BLaER1 treated with 17β-estradiol and CSF1 and Interleukin-3, amounts not matched to agents 10 nM and 100 nM (cell line): ENCODE data around the gene GABPB1.

ENCODE experiments used
- H3K27ac ChIP-seq, 11 experiments: shearing (Covaris generic); formaldehyde crosslinking; 2 replicates each; pipeline ENCODE4 v1.8.1; 2022
- H3K27me3 ChIP-seq, 11 experiments: shearing (Covaris generic); formaldehyde crosslinking; 2 replicates each; pipeline ENCODE4 v1.8.1; 2022
- H3K36me3 ChIP-seq, 11 experiments: shearing (Covaris generic); formaldehyde crosslinking; 2 replicates each; pipeline ENCODE4 v1.8.1; 2022
- H3K4me1 ChIP-seq, 10 experiments: shearing (Covaris generic); formaldehyde crosslinking; 2 replicates each; pipeline ENCODE4 v1.8.1; 2022
- H3K4me2 ChIP-seq, 11 experiments: shearing (Covaris generic); formaldehyde crosslinking; 2 replicates each; pipeline ENCODE4 v1.8.1; 2022
- H3K4me3 ChIP-seq, 10 experiments: shearing (Covaris generic); formaldehyde crosslinking; 2 replicates each; pipeline ENCODE4 v1.8.1; 2022
- H3K9ac ChIP-seq, 11 experiments: shearing (Covaris generic); formaldehyde crosslinking; 2 replicates each; pipeline ENCODE4 v1.8.1; 2022
- H3K9me3 ChIP-seq, 11 experiments: shearing (Covaris generic); formaldehyde crosslinking; replicated peaks in 1 of 11; 2 replicates each; pipeline ENCODE4 v1.8.1; 2022
- H4K20me1 ChIP-seq, 11 experiments: shearing (Covaris generic); formaldehyde crosslinking; 2 replicates each; pipeline ENCODE4 v1.8.1; 2022
- Cebpa-rat ChIP-seq, 11 experiments: shearing (Covaris generic); IDR thresholded peaks; 2 replicates each; pipeline ENCODE4 v1.8.1; 2022

Gene GABPB1

GRCh38 chr15:50335251-50335650, 19.7 kb downstream of the GABPB1 start:
- Histone ChIP-seq H3K9me3 (no peaks in the 10 kb centered on the region), H3K4me1 (peaks cover 9 to 45% (median 19%) of the 10 kb centered on the region in 10 experiments; a peak in 19 of 20 replicates), H3K4me3 (peak overlapping the region in 1 of 10 experiments; percentile 16; a peak in 1 of 20 replicates), H3K4me2 (peak overlapping the region in 5 of 11 experiments; percentile 29 to 90 (median 36); a peak in 8 of 22 replicates), H4K20me1 (peaks cover 0 to 26% (median 0%) of the 10 kb centered on the region in 11 experiments; a peak in 4 of 22 replicates), H3K27me3 (no peaks in the 10 kb centered on the region), H3K27ac (0 out of 22 replicates have a peak overlapping the region, but pooled peaks of 2 of the 11 experiments have one; percentile 12 to 22), H3K9ac (no peak overlapping the region), H3K36me3 (peaks cover 0 to 53% (median 33%) of the 10 kb centered on the region in 11 experiments; a peak in 16 of 22 replicates)
- TF ChIP-seq Cebpa-rat (IDR thresholded peaks at IDR 0.05), result no peak

- Histone ChIP-seq H3K27ac (no peak overlapping the region), H3K27me3 (no peaks in the 10 kb centered on the region), H3K4me1 (peaks cover 0 to 24% (median 3%) of the 10 kb centered on the region in 10 experiments; a peak in 10 of 20 replicates), H4K20me1 (peaks cover 0 to 21% (median 0%) of the 10 kb centered on the region in 11 experiments; a peak in 4 of 22 replicates), H3K9me3 (no peaks in the 10 kb centered on the region), H3K36me3 (peaks cover 0 to 63% (median 23%) of the 10 kb centered on the region in 11 experiments; a peak in 12 of 22 replicates), H3K9ac (no peak overlapping the region), H3K4me2 (no peak overlapping the region), H3K4me3 (no peak overlapping the region)
- TF ChIP-seq Cebpa-rat (IDR thresholded peaks at IDR 0.05), result no peak
Observed at GRCh38 chr15:50333229-50333628, 21.8 kb downstream of the GABPB1 start.

DNA sequence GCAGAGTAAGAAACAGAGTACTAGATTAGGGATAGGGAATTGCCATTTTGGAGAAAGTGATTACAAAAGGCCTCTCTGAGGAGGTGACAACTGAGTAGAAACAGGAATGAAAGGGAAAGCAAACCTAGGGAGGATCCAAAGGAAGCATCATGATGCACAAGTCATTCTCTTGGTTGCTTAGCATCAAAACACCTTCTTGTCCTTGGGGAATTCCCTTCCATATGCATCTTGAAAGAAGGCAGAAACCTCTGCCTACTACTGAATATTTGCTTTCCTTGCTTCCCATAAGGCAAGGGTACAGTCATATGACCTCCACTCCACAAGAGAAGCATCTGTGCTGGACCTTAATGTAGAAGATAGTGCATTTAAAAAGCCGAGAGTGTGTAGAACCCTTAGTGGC, 24.1 kb downstream of the GABPB1 start:
- Histone ChIP-seq H4K20me1 (peaks cover 0 to 20% (median 0%) of the 10 kb centered on the region in 11 experiments; a peak in 4 of 22 replicates), H3K27me3 (no peaks in the 10 kb centered on the region), H3K4me1 (peaks cover 0 to 15% (median 2%) of the 10 kb centered on the region in 10 experiments; a peak in 7 of 20 replicates), H3K9me3 (no peaks in the 10 kb centered on the region), H3K4me2 (no peak overlapping the region), H3K27ac (no peak overlapping the region), H3K9ac (no peak overlapping the region), H3K36me3 (peaks cover 0 to 58% (median 10%) of the 10 kb centered on the region in 11 experiments; a peak in 12 of 22 replicates), H3K4me3 (no peak overlapping the region)
- TF ChIP-seq Cebpa-rat (IDR thresholded peaks at IDR 0.05), result no peak

GRCh38 chr15:50328116-50328515, 26.9 kb downstream of the GABPB1 start:
- no peak overlapping the region for H3K4me2 ChIP-seq
- peaks cover 0 to 38% (median 0%) of the 10 kb centered on the region in 11 experiments; a peak in 5 of 22 replicates for H4K20me1 ChIP-seq
- H3K9ac ChIP-seq, result no peak overlapping the region
- no peaks in the 10 kb centered on the region for H3K27me3 ChIP-seq
- H3K9me3 ChIP-seq, result no peaks in the 10 kb centered on the region
- no peak overlapping the region for H3K4me3 ChIP-seq
- H3K4me1 ChIP-seq, result 0 out of 20 replicates have a peak, but pooled peaks cover 0 to 4% (median 0%) of the 10 kb centered on the region in 10 experiments
- TF ChIP-seq Cebpa-rat (IDR thresholded peaks at IDR 0.05), result no peak
- H3K36me3 ChIP-seq, result peaks cover 0 to 44% (median 9%) of the 10 kb centered on the region in 11 experiments; a peak in 10 of 22 replicates
- no peak overlapping the region for H3K27ac ChIP-seq

DNA sequence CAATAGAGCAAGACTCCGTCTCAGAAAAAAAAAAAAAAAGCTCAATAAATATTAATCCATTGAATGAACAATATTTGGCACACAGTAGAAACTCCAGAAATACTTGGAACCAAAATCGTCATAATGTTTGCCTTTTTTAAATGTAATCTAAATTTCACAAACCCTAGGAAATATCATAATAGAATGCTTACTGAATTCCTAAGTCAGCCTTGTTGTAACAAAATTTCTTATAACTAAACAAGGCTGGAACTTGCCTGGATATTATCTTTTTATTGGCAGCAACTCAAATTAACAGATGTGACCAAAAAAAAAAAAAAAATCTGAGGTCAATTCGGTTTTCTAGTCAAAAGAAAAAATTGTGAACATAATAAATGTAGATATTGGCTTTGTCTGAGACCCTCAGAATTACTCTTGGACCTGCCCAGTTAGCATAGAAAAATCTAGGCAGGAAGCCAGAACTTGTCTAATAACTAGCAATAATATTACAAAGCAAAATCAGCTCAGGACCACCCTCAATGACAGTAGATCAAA, 33.3 kb downstream of the GABPB1 start:
- Histone ChIP-seq H3K27me3 (no peaks in the 10 kb centered on the region), H3K36me3 (peaks cover 0 to 16% (median 4%) of the 10 kb centered on the region in 11 experiments; a peak in 8 of 22 replicates), H3K27ac (no peak overlapping the region), H3K4me1 (peaks cover 7 to 19% (median 14%) of the 10 kb centered on the region in 10 experiments), H3K9ac (no peak overlapping the region), H4K20me1 (peaks cover 0 to 70% (median 5%) of the 10 kb centered on the region in 11 experiments; a peak in 5 of 22 replicates), H3K4me2 (no peak overlapping the region), H3K9me3 (no peaks in the 10 kb centered on the region), H3K4me3 (no peak overlapping the region)
- no peak for TF ChIP-seq Cebpa-rat (IDR thresholded peaks at IDR 0.05)

DNA sequence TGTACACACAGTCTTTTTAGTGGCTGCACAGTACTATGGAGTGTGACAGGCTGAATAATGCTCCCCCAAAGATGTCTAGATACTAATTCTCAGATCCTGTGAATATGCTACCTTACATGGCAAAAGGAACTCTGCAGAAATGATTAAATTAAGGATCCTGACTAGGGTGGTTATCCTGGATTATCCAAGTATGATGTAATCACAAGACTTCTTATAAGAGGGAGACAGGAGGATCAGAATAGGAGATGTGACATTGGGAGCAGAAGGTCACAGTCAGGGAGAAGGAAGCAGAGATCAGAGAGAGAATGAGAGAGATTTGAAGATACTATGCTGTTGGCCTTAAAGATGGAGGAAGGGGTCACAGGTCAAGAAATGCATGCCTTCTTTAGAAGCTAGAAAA, 34.5 kb downstream of the GABPB1 start:
- Histone ChIP-seq H3K4me1 (peaks cover 7 to 18% (median 14%) of the 10 kb centered on the region in 10 experiments), H3K27me3 (no peaks in the 10 kb centered on the region), H3K4me2 (no peak overlapping the region), H3K36me3 (peaks cover 0 to 14% (median 0%) of the 10 kb centered on the region in 11 experiments; a peak in 6 of 22 replicates), H4K20me1 (peaks cover 0 to 74% (median 5%) of the 10 kb centered on the region in 11 experiments; a peak in 8 of 22 replicates), H3K4me3 (no peak overlapping the region), H3K27ac (no peak overlapping the region), H3K9ac (no peak overlapping the region), H3K9me3 (no peaks in the 10 kb centered on the region)
- no peak for TF ChIP-seq Cebpa-rat (IDR thresholded peaks at IDR 0.05)

DNA sequence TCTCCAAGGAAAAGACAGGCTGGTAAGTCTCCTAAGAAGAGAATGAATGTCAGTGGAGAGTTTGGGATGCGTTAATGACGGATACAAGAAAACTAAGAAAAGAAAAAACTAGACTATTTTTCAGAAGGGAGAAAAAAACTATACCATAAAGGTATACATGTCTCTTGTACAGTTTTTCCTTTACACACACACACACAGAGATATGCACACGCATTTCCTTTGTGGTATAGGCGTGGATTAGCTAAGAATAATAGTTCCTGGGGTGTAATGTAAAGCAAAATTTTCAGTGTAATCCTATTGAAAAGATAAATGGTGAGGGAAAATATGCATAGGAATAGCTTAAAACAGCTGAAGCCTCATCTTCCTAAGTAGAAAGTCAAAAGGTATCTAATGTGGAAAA, 36.3 kb downstream of the GABPB1 start:
- peaks cover 0 to 15% (median 0%) of the 10 kb centered on the region in 11 experiments; a peak in 5 of 22 replicates for H3K36me3 ChIP-seq
- H4K20me1 ChIP-seq, result peaks cover 0 to 70% (median 5%) of the 10 kb centered on the region in 11 experiments; a peak in 8 of 22 replicates
- no peak for TF ChIP-seq Cebpa-rat (IDR thresholded peaks at IDR 0.05)
- peak overlapping the region in 6 of 11 experiments; percentile 4 to 56 (median 48); a peak in 9 of 22 replicates for H3K27ac ChIP-seq
- no peaks in the 10 kb centered on the region for H3K9me3 ChIP-seq
- H3K4me2 ChIP-seq, result peak overlapping the region; percentile 30 to 80 (median 53); a peak in 20 of 22 replicates
- H3K27me3 ChIP-seq, result no peaks in the 10 kb centered on the region
- peaks cover 7 to 16% (median 14%) of the 10 kb centered on the region in 10 experiments for H3K4me1 ChIP-seq
- H3K9ac ChIP-seq, result peak overlapping the region in 5 of 11 experiments; percentile 10 to 62 (median 34); a peak in 6 of 22 replicates
- no peak overlapping the region; a peak in 1 of 20 replicates for H3K4me3 ChIP-seq

DNA sequence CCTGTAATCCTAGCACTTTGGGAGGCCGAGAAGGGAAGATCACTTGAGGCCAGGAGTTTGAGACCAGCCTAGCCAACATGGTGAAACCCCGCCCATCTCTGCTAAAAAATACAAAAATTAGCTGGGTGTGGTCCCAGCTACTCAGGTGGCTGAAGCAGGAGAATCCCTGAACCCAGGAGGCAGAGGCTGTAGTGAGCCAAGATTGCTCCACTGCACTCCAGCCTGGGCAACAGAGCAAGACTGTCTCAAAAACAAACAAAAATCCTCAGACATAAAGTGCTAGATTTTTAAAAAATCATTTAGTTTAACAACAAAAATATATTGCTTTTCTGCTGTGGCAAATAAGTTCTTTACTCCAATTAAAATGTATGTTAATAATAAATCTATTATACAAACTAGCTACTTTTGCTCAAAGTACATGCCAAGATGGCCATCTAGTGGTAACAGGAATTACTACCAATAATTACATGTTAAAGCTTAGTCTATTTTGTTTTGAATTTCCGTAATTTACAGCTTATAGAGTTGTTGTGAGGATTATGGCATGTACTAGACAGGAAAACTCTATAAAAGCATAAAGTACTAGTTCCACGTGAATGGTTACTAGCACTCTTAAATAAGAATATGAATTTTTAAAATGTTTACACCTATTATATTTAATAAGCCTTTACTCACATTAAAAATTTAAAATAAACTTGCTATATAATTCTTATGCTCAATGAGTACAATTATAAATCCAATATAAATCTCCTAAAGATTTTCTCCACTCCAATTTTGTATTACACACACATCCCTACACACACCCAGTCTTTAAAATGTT, 39.0 kb downstream of the GABPB1 start:
- Histone ChIP-seq H3K36me3 (peaks cover 0 to 9% (median 0%) of the 10 kb centered on the region in 11 experiments; a peak in 4 of 22 replicates), H3K27me3 (no peaks in the 10 kb centered on the region), H3K4me2 (no peak overlapping the region)

More for the DNA sequence above, 39.0 kb downstream of the GABPB1 start:
- Histone ChIP-seq H4K20me1 (peaks cover 0 to 49% (median 0%) of the 10 kb centered on the region in 11 experiments; a peak in 7 of 22 replicates), H3K9ac (no peak overlapping the region), H3K9me3 (no peaks in the 10 kb centered on the region), H3K27ac (no peak overlapping the region; a peak in 1 of 22 replicates), H3K4me1 (peaks cover 7 to 16% (median 14%) of the 10 kb centered on the region in 10 experiments), H3K4me3 (no peak overlapping the region)
- TF ChIP-seq Cebpa-rat (IDR thresholded peaks at IDR 0.05), result no peak
